Stimulated activated CD8-positive, alpha-beta memory T cell treated with anti-CD3 and anti-CD28 coated beads, Interleukin-7, amount 100 ng/mL, for 48 hours (primary cell): ENCODE results near the gene GALNS.

Source experiments
- DNase-seq, 2 donors: peaks; one replicate each; pipeline ENCODE4 v3.0.0-alpha.2; 2020; ENCODE audit warnings: low read depth in 1 of 2; ENCODE audit errors: extremely low read depth in 1 of 2

Gene GALNS

DNA sequence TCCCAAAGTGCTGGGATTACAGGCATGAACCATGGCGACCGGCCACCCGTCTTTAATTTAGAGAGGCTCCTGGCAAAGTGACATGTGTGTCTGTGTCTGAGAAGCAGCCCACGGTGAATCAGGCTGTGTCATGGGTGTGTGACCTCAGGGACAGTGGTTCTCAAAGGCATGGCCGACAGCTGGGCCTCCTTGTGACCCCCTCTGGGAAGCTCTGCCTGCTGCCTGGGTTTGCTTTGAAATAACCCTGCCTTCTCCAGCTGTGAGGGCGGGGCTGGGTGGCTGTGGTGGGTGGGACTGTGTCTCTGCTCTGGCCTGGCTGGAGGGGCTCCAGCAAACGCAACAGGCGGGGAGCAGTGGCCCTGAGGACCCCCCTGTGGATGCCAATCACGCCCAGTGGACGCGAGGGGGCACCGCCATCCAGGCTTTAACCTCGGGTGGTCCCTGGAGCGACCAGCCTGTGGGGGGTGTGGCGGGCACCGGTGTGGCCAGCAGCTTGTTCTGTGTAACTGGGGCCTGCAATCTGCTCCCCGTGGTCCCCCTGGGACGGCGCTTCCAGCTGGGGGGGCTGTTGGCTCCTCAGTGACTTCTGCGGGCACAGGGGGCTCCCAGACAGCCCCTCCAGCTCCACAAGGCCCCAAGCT lies 36.2 kb downstream of the GALNS start:
- no peak for DNase-seq

DNA sequence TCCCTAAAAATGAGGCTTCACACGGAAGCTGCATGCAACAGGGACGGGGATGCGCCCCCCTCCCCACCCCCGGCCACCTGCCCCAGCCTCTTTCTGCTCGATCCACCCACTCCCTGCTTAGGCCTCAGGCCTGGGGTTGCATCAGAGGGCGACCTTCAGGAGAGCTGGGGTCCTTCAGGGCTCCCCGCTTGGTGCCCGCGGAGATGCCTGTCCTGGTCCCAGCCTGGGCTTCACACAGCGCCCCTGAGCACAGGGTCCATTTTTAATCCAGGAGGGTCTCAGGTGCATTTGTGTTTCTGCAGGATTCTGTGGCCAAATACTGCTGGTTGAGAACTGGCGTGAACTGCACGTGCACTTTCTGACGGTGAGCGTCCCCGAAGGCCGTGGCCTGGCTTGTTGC lies 37.6 kb downstream of the GALNS start:
- no peak for DNase-seq

DNA sequence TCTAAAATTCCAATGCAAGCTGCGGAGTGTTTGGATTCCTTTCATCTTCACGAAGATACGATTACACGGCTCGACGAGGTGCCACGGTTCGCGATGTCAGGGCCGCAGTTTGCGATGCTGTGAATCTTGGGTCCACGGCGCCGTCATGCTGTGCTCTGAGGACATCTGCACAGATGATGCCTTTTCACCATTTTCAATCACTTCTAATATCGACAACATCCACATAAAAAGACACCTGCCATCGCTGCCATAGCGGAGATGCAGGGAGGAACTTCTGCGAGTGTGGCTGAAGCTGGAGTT lies 38.2 kb downstream of the GALNS start:
- DNase-seq: no peak

DNA sequence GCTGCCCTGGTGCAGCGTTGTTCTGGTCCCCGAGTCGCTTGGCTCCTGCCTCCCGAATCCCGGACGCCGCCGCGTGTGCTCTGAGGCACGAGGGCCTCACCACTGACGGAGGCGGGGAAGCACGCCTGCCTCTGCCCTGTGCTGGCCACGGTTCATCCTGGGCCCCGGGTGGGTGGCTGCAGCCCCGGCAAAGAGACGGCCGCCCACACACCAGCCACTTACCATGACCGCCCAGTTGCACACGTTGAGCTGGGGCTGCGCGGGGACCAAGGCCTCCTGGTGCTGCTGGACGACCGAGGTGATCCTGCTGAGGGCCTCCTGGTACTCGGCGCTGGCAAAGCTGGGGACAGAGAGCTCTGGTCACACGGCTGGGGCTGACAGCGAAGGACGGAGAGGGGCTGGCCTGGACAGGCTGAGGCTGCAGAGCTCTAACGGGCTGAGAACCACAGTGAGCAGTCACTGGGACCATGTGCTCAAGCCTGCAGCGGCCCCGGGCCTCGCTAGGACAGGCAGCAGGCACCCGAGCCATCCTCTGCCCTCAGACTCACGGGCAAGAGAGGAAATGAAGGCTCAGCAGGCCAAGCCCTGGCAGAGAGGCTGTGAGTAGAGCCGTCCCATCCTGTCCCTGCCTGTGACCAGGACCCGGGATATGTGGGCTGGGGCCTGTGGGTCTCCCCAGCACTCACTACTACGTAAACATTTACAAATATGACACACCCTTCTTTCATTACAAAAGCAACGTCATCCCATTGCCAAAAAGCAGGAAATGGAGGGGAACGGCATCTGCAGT lies 38.8 kb downstream of the GALNS start:
- no peak for DNase-seq

DNA sequence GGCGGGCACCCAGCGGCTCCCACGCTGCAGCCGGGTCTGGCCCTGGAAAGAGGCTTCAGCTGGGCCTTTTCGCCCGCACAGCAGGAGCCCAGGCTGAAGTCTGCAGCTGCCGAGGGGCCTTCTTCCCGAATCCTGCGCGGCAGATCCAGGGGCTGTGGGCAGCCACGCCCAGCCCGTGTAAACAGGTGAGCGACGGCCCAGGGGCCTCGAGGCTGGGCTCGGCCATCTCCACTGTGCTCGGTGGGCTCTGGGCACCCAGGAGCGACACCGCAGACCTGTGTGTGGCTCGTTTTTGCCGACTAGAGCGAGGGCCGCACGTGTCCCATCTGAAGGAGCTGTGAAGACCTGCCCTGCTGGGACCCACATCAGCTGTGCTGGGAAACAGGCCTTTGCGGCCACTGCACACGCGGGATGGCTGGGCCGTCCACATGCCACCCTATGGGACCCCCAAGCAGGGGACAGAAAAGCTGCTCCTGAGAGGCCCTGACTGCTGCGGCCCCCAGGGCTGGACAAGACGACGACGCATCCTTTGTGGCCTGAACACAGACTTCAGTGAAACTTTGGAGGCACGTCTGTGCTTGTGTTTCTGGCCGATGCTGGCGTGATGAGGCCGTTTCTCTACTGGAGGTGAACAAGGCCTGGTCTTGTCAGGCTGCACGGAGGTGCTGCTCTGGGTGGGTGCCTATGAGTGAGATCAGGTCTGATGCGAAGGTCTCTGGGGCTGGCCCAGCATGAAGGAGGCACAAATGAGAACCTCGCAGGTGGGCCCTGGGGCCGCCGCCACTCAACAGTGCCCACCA lies 39.8 kb downstream of the GALNS start:
- DNase-seq: no peak

DNA sequence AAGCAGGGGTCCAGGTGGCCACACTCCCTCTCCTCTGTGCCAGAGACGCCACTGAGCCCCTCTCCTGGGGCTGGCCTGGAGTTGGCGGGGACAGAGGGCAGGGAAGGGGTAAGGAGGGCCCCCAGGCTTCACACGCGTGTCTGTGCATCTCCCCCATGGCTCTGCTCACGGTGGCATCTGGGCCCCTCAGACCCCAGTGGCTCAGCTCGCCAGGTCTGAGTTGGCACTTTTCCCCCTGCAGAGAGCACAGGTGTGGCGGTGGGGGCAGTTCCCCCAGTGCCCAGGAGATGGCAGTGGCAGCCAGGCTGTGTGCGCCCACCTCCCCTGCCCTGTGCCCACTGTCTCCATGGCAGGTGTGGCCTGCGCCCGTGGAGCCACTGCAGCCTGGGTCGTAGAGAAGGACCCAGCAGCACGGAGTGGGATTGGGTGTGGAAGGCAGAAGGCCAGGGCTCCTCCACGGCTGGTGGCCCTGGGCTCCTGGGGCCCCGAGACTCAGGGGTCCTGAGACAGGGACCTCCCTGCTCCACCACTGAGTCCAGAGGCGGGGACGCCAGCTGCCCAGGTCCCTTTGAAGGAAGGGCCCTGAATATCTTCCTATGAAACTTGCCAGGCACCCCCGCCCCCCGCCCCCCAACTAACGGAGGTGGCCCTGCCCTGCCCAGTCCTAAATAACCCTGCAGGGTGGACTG lies 40.7 kb downstream of the GALNS start:
- DNase-seq: no peak

DNA sequence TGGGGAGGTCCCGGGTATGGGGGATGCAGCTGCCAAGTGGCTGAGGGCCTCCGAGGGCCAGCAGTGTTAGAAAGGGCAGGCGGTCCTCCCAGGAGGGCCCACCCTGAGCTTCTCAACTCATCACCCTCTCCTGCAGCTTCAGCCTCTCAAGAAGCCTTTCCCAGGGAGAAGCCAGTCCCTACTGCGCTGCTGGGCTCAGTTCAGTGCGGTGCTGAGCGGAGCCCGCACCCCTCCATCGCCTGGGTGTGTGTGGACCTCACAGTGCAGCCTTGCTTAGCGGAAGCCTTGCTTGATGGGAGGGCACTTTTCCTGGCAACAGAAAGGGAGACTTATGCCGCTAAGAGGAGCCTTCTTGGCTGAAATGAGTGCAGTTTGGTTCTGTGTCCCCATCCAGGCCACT lies 41.5 kb downstream of the GALNS start:
- DNase-seq: no peak

DNA sequence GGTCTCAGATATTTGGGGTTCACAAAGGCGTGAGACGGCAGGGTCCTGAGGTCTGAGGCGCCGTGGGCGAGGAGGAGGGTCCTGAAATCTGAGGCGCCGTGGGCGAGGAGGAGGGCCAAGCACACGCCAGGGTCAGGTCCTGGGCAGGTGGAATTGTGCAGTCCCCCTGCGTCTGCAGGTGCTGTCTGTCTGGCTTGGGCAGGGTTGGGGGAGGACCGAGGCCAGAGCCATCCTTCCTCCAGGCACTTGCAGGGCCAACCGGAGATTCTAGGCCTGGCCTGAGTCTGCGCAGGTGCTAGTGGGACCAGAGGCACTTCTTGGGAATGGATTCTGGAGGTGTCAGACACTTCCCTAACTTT lies 42.6 kb downstream of the GALNS start:
- DNase-seq: no peak

DNA sequence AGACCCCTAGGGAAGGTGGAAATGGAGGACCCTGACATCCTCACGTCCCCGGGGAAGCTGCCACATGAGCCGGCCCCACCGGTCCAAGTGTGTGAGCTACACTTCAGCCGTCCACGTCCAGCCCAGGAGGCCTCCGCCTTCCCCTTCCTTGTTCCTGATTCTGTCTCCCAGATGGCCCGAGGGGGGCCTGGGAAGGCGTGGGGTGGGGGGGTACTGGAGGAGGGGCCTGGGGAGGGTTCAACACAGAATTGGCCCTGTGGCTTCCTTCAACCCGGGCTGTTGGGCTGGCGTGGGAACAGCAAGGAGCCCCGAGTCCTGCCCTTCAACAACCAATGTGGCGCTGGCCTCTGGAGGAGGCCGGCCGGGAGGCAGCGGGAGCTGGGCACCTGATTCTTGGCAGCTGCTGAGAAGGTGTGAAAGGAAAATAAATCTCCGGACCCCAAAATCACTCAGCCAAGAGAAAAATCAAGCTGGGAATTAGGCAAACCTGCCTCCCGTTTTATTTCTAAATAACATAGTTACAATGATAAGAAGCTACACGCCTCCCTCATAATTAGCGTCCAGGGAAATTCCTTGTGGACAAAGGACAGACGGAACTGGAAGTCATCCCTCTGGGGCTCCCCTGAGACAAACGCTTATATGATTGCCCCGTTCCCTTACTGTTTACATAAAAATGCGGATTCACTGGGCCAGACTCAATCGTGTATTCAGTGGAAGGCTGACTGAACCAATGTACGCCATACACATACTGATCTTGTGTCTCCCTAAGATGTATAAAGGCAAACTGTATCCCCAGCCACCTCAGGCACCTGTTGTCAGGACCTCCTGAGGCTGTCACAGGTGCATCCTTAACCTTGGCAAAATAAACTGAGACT lies 43.2 kb downstream of the GALNS start:
- no peak for DNase-seq

DNA sequence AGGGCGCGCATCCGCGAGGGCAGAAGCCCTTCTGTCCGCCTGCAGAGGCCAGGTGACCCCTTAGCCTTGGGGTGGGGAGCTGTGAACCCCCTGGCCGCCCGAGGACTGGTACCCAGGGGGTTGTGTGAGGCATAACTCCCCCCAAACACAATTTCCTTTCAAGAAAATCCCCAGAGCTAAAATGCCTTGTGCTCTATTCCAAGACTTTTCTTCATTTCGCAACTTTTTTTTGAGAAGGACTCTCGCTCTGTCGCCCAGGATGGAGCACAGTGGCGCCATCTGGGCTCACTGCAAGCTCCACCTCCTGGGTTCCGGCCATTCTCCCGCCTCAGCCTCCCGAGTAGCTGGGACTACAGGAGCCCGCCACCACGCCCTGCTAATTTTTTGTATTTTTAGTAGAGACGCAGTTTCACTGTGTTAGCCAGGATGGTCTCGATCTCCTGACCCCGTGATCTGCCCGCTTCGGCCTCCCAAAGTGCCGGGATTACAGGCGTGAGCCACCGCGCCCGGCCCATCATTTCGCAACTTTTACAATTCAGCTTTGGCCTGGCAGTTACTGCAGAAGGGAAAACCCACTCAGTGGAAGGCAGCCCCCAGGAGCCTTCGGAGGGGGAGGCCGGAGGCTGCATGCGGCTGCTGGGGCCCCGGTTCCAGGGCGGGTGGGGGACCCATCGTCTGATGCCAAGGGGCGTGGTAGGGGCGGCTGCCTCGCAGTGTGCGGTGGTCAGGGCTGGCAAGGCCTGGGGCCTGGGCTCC lies 44.1 kb downstream of the GALNS start:
- DNase-seq: no peak

DNA sequence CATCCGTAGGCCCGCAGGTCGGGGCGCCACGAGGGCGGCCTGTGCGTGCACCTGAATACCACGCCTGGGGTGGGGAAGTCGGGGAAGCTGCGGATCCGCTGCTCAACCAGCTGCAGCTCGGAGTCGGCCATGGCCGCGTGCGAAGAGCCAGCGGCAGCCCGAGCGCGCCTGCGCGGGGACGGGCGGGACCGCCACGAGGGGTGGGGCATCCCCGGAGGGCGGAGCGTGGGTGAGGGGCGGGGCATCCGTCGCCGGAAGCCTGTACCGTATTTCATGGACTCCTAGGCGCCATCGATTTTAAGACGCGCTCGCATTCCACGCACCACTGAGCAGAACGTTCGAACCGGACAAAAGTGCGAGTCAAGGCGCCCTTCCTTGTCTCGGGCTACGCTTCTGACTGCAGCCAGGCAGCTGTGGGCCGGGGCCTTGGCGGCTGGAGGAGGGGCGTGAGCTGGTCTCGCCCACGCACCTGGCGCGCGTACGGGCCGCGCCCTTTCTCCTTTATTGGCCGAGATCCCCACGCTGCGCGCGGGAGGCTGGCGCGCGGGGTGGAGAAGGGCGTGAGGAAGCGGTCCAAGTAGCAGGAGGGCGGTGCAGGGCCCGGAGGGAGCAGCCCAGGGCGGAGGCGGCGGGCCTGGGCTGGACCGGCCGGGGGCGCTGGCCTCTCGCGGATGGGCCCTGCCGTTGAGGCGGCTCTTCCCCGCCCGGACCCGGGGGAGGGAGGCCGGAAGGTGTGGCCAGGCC lies 44.8 kb downstream of the GALNS start, which contains the start of gene APRT:
Gene APRT (minus strand): TSS at position 160 of the 744 bp plus-strand sequence. CDS start 29 bp downstream, at position 131.
- peak; percentile 90 to 91 for DNase-seq

DNA sequence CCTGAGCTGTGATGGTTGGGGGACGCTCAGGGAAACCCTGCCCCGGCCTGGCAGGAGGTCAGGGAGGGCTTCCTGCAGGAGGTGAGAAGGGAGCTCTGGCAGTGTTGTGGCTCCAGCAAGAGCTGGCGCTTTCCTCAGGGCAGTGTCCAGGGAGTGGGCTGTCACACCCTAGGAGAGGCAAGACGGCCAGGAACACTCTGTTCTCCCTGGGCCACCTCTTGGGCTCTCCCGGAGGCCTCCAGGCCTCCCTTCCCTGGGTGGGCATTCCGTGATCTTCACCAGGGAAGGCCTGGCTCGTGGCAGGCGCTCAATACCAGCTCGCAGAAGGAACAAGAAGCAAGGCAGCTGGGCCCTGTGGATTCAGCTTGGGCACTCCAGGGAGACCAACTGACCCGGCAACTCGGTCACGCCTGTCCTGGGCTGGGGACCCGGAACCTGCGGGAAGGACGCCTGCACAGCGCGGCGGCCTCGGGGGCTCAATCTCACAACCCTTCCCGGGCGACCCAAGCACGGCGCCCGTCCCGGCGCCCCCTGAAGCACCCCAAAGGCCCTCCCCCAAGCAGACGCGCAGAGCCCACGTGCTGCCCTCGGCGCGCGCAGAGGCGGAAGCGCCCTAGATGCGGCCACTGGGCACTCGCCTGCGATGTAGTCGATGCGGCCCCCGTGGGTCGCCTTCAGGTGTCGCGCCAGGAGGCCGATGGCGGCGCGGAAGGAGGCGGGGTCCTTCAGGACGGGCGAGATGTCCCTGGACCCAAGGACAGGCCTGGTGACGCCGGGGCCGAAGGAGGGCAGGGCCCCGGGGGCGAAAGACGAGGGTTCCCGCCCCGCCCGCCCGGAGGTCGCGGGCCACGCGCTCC lies 45.6 kb downstream of the GALNS start:
- peak in 1 of 2 donors; percentile 55 for DNase-seq

DNA sequence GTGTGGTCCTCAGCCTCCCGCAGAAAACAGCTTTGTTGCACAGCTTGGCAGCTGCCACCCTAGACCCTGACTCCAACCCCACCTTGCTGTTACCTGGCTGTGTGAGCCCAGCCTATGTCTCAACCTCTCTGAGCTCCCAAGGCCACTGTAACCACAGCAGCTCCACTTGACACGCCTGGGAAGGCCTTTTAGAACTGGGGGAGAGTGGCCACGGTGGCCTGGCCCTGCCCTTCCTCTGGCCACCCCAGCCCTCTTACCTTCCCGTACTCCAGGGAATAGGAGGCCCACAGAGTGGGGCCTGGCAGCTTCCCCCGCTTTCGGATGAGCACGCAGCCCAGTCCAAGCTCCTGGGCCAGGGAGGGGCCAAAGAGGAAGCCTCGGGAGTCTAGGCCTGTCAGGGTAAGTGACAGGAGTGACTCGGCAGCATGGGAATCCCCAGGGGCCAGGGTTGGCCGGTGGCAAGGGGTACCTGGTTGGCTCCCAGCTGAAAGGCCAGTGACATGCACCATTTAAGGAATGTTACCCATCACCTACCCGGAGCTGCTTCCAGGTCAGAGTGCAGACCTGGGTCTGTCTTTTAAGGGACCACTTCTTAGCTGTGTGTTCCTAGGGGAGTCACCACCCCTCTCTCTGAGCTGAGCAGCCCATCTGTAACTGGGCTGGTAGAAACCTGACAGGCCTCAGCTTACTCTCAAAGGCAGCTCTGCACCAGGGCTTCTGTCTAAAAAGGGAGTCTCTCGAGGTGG lies 46.4 kb downstream of the GALNS start:
- no peak for DNase-seq

DNA sequence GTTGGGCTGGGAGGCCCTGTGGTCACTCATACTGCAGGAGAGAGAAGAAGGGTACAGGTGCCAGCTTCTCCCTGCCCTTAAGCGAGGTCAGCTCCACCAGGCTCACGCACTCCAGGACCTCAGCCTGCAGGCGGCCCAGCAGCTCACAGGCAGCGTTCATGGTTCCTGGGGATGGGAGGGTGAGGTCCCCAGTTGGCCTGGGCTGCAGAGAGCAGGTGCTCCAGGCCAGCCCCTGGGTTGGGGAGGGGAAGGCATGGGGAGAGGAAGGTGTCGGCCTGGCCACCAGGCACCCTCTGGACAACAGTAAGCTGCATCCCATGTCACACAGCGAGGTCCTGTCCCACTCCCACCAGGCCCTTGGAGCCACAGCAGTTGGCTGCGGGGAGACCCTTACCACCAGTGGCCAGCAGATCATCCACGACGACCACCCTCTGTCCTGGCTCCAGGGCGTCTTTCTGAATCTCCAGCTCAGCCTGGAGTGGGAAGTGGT lies 47.0 kb downstream of the GALNS start:
- no peak for DNase-seq

DNA sequence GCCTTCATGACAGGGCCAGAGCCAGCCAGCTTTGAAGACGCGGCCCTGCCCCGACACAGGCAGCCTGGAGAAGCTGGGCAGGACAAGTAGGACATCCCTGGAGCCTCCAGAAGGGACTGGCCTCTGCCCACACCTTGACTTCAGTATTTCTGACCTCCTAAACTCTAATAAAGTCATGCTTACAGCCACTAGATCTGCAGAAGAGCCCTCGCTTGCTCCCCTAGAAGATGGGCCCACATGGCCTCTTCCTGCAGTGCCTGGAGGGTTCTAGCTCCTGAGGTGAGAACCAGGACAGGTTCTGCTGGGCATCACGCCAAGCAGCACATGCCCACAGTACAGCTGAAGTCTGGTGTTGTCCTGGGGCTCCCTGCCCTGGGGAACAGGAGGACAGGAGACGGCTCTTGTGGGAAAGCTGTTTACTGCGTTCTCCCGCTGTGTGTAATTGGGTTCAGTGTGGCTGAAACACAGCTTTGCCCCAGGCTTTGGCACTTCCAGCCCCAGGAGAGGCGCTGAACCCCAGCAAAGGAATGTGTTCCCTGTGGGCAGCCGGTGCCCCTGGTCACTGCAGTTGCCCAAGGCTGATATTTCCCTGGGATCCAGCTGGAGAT lies 47.6 kb downstream of the GALNS start:
- no peak for DNase-seq

DNA sequence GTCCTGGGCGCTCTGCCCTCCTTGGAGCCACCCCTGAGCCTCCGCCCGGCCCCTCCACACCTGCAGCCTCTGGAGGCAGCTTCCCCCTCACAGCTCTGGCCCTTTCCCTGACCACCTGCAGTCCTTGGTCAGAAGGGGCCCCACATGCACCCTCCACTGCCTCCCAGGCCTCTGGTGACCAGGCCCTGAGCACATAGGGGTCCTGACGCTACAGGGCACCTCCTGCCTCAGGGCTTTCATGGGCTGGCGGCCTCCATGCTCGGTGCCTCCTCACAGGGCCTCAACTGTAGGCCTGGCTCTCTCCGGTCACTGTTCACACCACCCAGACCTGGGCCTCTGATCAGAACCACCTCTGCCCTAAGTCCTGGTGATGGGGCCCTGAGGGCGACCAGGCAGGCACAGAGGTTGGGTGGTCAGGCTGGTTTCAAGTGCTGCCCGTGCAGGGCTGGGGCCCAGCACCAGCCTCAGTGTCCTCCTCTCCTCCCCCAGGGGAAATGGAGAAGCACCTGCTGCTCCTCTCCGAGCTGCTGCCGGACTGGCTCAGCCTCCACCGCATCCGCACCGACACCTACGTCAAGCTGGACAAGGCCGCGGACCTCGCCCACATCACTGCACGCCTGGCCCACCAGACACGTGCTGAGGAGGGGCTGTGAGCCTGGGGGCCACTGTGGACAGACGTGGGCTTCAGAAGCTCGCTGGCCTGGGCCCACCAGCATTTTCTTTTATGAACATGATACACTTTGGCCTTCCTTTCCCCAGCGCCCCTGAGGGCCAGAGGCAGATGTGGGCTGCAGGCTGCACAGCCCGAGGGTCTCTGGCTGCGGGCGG lies 48.9 kb downstream of the GALNS start:
- DNase-seq: no peak
